HEK293 (cell line): ENCODE measurements around the gene MBNL2.

Source experiments
- KLF1 ChIP-seq: fragments of 450-650 bp; formaldehyde crosslinking; IDR thresholded peaks from 2 replicates; pipeline ENCODE4 v1.5.1; 2016; ENCODE audit warnings: missing biosample characterization, missing genetic modification characterization
- SETDB1 ChIP-seq: IDR thresholded peaks from one replicate; pipeline ENCODE4 v1.6.1; 2017; ENCODE audit warnings: mild to moderate bottlenecking, low read length, moderate library complexity, mixed read lengths; ENCODE audit not compliant: insufficient read length
- ZBTB1 ChIP-seq: fragments of 450-650 bp; formaldehyde crosslinking; IDR thresholded peaks from 2 replicates; pipeline ENCODE4 v1.5.1; 2016; ENCODE audit warnings: missing biosample characterization, missing genetic modification characterization
- ZBTB11 ChIP-seq: fragments of 450-650 bp; formaldehyde crosslinking; conservative IDR thresholded peaks from 2 replicates; pipeline ENCODE4 v1.5.1; 2016; ENCODE audit warnings: low read depth, missing biosample characterization, missing genetic modification characterization
- ZNF239 ChIP-seq: fragments of 450-650 bp; formaldehyde crosslinking; IDR thresholded peaks from 2 replicates; pipeline ENCODE4 v1.5.1; 2016; ENCODE audit warnings: missing biosample characterization, missing genetic modification characterization
- ZNF426 ChIP-seq: fragments of 450-650 bp; formaldehyde crosslinking; IDR thresholded peaks from 2 replicates; pipeline ENCODE4 v1.5.1; 2017; ENCODE audit warnings: missing biosample characterization, missing genetic modification characterization, mild to moderate bottlenecking, inconsistent platforms, moderate library complexity
- ZNF488 ChIP-seq: fragments of 450-650 bp; formaldehyde crosslinking; IDR thresholded peaks from 2 replicates; pipeline ENCODE4 v1.5.1; 2016; ENCODE audit warnings: missing biosample characterization, missing genetic modification characterization

DNA sequence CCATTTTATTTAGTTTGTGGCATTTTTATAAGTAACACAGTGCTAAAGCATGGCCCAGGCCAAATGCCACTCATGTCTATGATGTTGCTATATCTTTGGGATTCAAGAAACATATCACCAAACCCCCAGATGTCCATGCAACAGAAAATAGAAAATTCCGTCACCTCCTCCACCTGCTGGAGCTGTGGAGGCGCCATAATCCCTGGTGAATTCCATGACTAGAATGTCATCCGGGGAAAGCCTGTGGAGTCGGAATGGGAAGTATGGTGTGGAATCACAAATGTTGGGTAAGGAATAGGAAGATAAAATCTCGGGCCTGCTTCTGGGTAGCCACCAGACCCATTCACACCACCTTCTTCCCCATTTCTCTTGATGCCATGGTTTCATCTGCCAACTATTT is 160.1 kb downstream of the MBNL2 start:
- TF ChIP-seq ZBTB1 (tag by site-specific recombination), result no peak
- no peak for TF ChIP-seq ZNF488 (tag by site-specific recombination)
- TF ChIP-seq ZNF426 (tag by site-specific recombination), result no peak
- TF ChIP-seq ZBTB11 (tag by site-specific recombination), result no peak
- no peak for TF ChIP-seq ZNF239 (tag by site-specific recombination)
- TF ChIP-seq KLF1, result no peak
- TF ChIP-seq SETDB1, result no peak
